IPS-11a (cell line): ENCODE data around the gene OLIG1.

Experiments
- H3K4me3 ChIP-seq: one replicate; pipeline ENCODE4 v1.5.1; 2013; ENCODE audit warnings: low read depth, low read length, control low read depth

Gene OLIG1

DNA sequence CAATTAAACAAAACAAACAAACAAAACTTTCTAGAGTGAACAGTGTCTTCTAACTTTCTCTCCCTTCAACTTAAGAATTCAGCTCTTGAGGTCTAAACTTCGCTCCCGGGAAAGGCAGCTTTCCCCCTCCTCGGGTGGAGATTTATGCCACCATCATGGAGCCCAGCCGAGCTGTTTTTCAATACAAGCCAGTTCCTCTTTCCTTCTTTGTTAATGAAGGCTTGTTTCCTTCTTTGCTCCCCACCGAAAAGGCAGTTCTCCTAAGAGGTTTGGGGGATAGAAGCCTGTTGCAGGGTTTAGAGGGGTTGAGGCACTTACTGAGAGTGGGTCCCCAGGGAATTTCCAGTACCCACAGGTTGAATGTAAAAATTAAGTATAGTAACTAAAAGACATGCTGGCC lies 26.5 kb downstream of the OLIG1 start:
- H3K4me3 ChIP-seq, result no peak overlapping the region

GRCh38 chr21:33099131-33099530 lies 29.2 kb downstream of the OLIG1 start:
- H3K4me3 ChIP-seq, result no peak overlapping the region

DNA sequence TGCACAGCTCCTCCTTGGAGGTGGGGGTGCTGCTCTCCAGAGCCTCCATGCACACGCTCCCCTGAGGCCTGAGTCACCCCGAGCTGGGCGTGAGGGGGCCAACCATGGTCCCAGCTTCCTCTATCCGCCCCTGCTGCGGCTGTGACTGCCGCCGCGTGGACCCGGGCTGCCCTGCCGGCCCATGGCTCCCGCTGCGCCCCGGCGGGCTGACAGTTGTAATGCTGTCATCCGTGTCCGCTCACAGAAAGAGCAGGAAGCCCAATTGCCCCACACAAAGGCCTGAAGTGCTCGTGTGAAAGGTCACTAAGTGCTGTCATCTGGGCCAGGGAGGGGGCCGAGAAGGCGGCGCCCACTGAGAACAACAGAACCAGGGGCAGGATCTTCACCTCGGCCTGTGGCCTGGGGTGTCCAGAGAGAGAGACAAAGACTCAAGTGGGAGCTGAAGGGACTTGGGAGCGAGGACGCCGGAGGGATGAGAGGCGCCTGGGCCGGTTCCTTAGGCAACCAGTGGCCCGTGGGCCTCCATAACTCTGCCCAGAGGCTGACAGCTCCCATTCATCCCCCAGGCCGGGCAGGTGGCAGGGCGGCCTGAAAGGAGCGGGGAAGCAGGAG lies 31.5 kb downstream of the OLIG1 start:
- H3K4me3 ChIP-seq, result no peak overlapping the region

GRCh38 chr21:33105088-33105487 lies 35.1 kb downstream of the OLIG1 start:
- no peak overlapping the region for H3K4me3 ChIP-seq

DNA sequence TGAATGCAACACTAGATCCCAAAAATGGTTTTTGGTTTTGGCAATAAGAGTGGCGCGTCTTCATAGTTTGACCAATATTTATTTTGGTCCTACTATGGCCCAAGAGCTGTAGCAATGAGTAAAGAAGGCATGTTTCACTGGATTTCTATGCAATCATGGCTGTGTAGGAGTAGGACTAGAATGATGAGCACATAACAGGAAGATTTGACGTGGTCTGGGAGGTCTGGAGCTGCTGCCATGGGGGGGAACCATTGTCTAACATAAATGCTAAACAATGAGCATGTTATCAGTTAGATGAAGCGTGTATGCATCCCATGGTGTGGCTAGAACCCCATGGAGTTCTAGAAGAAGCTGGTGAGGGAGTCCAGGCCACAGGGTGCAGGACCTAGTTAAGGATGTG lies 38.3 kb downstream of the OLIG1 start:
- H3K4me3 ChIP-seq, result no peak overlapping the region

DNA sequence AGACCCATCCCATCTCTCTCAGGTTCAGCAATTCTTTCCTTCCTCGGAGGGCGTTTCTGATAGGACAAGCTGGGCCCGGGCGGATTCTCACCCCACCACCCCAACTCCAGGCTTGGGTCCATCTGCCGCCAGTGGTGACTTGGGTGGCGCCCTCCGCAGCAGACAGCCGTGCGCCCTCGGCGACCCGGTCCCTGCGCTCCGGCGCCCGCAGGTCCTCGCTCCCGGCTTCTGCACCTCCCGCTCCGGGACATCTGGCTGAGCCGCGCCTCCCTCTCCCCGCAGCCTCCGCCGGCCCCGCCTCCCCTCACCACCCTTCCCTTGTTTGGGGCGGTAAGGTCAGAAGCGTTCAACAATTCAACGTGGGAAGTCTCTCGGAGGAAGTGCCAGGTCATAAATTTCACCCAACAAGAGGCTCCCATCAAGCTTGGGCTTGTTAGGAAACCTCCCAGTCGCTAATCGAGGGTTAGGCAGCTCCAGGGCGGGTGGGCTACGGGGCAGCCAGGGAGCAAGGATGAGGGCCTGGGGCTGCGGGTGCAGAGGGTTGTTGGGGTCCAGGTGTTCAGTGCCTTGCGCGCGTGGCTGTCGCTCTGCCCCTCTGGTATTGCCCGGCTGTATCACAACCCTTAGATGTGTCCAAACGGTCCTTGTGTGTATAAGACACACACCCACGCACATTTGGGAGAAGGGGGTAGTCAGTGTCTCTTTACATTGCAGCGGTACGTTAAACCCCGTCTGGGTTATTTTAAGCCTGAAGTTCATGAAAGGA lies 39.8 kb downstream of the OLIG1 start:
- peak overlapping the region; percentile 17 for H3K4me3 ChIP-seq

- no peak overlapping the region for H3K4me3 ChIP-seq
These were observed 40.4 kb downstream of the OLIG1 start for GRCh38 chr21:33110340-33110715.

GRCh38 chr21:33111577-33111976 lies 41.6 kb downstream of the OLIG1 start:
- H3K4me3 ChIP-seq, result no peak overlapping the region

GRCh38 chr21:33112151-33112550 lies 42.2 kb downstream of the OLIG1 start:
- H3K4me3 ChIP-seq, result no peak overlapping the region

GRCh38 chr21:33112681-33113080 lies 42.7 kb downstream of the OLIG1 start:
- no peak overlapping the region for H3K4me3 ChIP-seq

DNA sequence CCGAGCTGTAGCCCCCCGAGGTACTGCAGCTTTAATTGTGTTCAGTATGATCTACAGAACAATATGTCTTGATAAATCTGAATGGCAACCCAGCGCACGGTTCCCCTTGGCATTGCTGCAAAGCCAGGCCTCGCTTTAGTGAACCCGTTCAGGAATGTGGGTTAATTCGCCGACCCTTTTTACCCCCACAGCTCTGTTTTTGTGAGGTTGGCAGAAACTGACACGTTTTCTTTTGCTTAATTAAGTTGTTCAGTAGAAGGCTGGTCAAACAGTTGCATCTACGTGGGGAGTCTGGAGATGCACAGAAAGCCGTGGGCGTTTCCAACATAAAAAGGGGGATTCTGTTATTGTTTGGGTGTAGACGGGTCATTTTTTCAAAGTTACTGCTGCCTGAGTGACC lies 43.2 kb downstream of the OLIG1 start:
- no peak overlapping the region for H3K4me3 ChIP-seq

DNA sequence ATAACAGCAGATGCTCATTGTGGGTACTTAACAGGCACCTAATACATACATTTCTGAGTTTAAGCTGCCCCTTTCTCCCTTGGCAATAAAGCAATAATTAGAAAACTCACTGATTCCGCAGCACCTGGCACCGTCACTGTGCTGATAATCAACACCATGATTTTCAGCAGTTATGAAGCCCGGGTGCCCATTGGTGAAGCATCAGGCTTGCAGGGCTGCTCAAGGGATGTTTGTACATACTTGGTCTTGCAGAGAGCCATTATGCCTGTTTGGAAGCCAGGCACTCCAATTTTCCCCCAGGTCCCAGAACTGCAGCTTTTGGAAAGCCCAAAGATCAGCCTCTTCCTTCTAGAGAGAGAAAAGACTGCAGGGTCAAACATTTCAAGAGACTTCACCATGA lies 44.3 kb downstream of the OLIG1 start:
- no peak overlapping the region for H3K4me3 ChIP-seq

DNA sequence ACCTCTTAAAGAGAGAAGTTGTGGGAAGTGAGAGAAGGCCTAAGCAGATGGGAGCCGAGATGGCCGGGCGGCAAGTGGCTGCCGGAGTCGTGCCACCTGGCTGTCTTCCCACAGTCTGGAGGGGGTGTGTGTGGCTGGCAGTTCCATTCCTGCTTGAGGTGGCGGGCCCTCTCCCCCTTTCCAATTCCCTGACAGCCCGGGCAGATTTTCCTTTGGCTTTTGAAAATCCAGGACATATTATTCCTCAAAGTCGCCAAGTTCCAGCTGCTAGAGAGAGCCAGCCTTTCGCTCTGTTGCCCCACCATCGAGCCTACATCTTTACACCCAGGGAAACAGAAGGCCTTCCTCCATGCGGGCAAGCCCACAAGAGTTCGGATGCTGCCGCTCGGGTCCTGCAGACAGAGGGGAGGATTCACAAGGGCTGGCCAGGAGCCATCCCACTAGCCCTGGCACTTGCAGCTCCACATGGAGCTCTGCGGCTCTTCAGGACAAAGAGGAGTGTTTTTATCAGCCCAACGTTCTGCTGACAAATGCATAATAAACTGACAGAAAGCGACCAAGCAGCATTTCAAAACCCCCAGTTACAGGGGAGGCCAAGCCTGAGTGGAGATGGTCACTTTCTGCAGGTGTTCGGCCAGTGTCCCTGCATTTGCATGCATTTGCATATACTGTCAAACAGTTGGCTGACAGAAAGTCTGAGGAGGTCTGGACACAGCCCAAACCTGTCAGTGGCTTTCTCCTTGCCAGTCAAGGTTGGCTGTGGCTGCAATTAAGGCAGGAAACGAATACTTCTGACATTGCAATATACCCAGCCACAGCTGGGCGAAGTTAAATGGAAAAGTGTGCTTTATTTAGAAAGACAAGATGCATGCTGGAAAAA lies 45.9 kb downstream of the OLIG1 start:
- H3K4me3 ChIP-seq, result no peak overlapping the region

DNA sequence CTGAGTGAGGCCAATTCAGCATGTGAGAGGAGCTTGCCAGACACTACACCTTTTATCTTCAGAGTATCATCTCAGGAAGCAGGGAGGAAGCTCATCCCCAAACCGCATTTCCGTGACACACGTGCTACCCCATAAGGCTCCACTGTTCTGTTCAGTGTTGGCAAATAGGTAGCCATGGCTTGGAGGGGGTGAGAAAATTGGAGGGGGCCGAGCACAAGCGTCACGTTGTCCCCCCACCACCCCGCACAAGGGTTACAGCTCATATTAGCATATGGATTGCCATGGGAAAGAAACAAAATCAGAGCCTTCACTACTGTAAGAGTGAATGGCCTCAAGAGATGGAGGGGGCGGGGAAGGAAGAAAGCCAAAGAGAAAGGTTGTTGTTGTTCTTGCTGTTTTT lies 46.7 kb downstream of the OLIG1 start:
- H3K4me3 ChIP-seq, result no peak overlapping the region

GRCh38 chr21:33117101-33117888 lies 47.4 kb downstream of the OLIG1 start:
- no peak overlapping the region for H3K4me3 ChIP-seq
